ENCODE data around the gene SLC16A13. TPM values are rescaled to one million over a fixed set of nuclear protein-coding genes. Genes with fewer than 3 reads are reported as not detected.
A peak's percentile ranks its signal among the peaks of the same experiment; 100 is the strongest.

The SLC16A13 gene
- total RNA-seq, 1 donor from 2014 or later, result 17.4 TPM

DNA sequence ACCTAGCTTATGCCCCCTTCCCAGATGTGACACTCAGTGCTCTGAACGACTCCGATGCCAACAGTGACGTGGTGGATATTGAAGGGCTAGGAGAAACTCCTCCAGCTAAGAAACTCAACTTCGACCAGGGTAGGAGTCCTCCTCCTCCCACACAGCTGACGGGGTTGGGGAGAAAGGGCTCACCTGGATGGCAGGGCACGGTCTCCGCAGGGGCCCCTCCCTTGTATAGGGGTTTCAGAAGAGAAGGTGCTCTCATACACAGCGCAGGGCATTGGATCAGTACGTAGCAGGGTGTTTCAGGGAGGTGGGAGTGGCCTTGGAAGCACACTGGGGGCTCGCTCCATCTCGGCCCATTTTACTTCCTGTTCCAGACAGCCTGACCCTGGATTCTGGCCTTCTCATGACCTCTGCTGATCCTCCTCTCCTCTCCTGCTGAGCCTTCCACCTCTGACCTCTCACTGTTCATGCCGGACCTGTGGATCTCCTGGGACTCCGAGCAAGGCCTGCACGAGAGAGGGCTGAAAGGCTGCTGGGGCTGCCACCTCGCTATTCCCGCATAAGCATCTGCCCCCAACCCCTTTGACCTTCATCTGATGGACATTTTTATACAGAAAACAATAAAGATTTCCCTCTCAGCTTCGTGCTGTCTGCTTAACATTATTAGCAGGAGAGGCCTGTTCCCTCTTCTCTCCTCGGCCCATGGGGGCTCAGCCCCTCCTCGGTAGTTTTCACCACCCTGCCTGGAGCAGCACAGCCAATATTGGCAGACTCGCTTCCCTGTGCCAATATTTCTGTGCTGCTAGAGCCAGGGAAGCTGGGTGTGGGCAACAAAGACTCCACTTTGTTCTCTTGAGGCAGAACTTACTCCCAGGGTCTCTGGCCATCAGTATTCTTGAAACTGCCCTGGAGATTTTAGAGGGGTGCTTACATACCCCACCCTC, 18.7 kb upstream of the SLC16A13 start:
- no peak for DNase-seq (ENCODE audit: low spot score)
- Mint-ChIP-seq H3K4me3 (ENCODE audit: low read depth) (peak overlapping the region; percentile 92), H3K27ac (peak overlapping the region; percentile 98), H3K27me3 (ENCODE audit: low read depth) (no peaks in the 10 kb centered on the region), H3K4me1 (ENCODE audit: low read depth) (peaks cover 59% of the 10 kb centered on the region), H3K9me3 (no peaks in the 10 kb centered on the region), H3K36me3 (ENCODE audit: low read depth) (peaks cover 39% of the 10 kb centered on the region)
- intact Hi-C loops (cut with micrococcal nuclease), result no loop called here

GRCh38 chr17:7017827-7018200, 18.0 kb upstream of the SLC16A13 start:
- peaks cover 63% of the 10 kb centered on the region for H3K4me1 Mint-ChIP-seq (ENCODE audit: low read depth)
- H3K27ac Mint-ChIP-seq, result peak overlapping the region; percentile 98
- no peaks in the 10 kb centered on the region for H3K27me3 Mint-ChIP-seq (ENCODE audit: low read depth)
- H3K9me3 Mint-ChIP-seq, result no peaks in the 10 kb centered on the region
- H3K36me3 Mint-ChIP-seq (ENCODE audit: low read depth), result peaks cover 39% of the 10 kb centered on the region
- no peak for DNase-seq (ENCODE audit: low spot score)
- intact Hi-C loops (cut with micrococcal nuclease), result no loop called here
- peak overlapping the region; percentile 92 for H3K4me3 Mint-ChIP-seq (ENCODE audit: low read depth)

DNA sequence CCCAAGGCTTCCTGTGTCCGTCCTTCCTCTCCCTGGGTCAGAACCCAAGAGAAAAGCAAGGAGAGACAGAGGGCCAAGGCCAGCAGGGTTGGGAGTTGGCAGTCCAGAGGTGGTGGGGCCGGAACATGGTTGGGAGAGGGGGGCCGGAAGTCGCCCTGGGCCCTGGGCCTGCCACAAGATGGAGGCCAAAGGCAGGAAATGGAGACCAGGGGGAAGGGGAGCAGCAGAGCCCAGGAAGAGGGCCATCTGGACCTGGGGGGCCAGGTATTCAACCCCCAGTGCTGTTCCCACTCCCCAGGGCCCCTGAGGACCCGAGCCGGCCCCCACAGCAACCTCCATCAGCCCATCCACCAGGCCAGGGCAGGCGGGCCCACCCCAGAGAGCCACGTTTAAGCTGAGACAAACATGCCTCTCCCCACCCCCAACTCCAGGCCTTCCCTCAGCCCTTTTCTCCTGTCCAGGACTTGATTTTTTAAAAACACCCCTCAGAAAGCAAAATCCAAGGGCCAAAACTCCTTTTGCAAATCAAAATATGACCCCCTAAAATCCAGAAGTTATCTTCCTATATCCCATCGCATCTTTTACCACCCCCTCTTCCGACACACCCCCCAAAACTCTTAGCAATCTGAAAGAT, 17.4 kb upstream of the SLC16A13 start:
- Mint-ChIP-seq H3K4me3 (ENCODE audit: low read depth) (no peak overlapping the region), H3K27ac (peak overlapping the region; percentile 98)
- intact Hi-C loops (cut with micrococcal nuclease), result no loop called here

GRCh38 chr17:7019367-7019766, 16.4 kb upstream of the SLC16A13 start:
- peaks cover 24% of the 10 kb centered on the region for H3K36me3 Mint-ChIP-seq (ENCODE audit: low read depth)
- no peak overlapping the region for H3K27ac Mint-ChIP-seq
- DNase-seq (ENCODE audit: low spot score), result no peak
- H3K9me3 Mint-ChIP-seq, result no peaks in the 10 kb centered on the region
- no peaks in the 10 kb centered on the region for H3K27me3 Mint-ChIP-seq (ENCODE audit: low read depth)
- no peak overlapping the region for H3K4me3 Mint-ChIP-seq (ENCODE audit: low read depth)
- peaks cover 67% of the 10 kb centered on the region for H3K4me1 Mint-ChIP-seq (ENCODE audit: low read depth)
- intact Hi-C loops (cut with micrococcal nuclease), result no loop called here

More for the DNA sequence above, 17.4 kb upstream of the SLC16A13 start:
- Mint-ChIP-seq H3K36me3 (ENCODE audit: low read depth) (peaks cover 32% of the 10 kb centered on the region), H3K9me3 (no peaks in the 10 kb centered on the region), H3K4me1 (ENCODE audit: low read depth) (peaks cover 67% of the 10 kb centered on the region), H3K27me3 (ENCODE audit: low read depth) (no peaks in the 10 kb centered on the region)
- no peak for DNase-seq (ENCODE audit: low spot score)

DNA sequence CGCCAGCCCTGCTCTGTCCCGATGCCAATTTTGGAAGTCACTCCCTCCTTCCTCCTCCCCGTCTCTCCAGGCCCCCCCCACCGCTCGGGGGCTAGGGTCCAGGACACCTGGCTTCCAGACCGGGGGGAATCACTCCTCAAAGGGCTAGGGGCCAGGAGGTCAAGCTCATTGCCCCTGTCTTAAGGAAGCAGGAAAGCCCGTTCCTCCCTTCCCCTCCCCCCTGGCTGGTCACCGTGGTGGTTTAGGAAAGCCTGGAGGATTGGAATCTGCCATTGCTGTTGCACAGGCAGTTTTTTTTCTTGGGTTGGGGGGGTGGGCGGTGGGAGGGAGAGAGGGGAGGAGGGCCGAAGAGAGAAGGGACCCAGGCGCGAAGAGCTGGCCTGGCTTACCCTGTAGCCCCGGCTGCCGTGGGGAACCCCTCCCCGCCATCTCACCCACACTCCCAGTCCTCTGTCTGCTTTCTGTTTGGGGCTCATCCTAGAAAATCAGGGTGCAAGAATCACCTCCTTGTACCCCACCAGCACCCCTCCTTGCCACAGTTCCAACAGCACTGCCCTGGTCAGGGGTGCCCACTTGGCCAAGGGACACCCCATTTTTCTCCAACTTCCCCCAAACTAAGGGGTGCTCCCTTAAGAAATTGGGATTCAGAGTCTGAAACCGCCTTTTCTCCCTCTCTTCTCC, 15.8 kb upstream of the SLC16A13 start:
- peaks cover 22% of the 10 kb centered on the region for H3K36me3 Mint-ChIP-seq (ENCODE audit: low read depth)
- no peaks in the 10 kb centered on the region for H3K9me3 Mint-ChIP-seq
- DNase-seq (ENCODE audit: low spot score), result no peak
- H3K4me1 Mint-ChIP-seq (ENCODE audit: low read depth), result peaks cover 67% of the 10 kb centered on the region
- no peak overlapping the region for H3K27ac Mint-ChIP-seq
- no peak overlapping the region for H3K4me3 Mint-ChIP-seq (ENCODE audit: low read depth)
- intact Hi-C loops (cut with micrococcal nuclease), result no loop called here
- H3K27me3 Mint-ChIP-seq (ENCODE audit: low read depth), result no peaks in the 10 kb centered on the region

DNA sequence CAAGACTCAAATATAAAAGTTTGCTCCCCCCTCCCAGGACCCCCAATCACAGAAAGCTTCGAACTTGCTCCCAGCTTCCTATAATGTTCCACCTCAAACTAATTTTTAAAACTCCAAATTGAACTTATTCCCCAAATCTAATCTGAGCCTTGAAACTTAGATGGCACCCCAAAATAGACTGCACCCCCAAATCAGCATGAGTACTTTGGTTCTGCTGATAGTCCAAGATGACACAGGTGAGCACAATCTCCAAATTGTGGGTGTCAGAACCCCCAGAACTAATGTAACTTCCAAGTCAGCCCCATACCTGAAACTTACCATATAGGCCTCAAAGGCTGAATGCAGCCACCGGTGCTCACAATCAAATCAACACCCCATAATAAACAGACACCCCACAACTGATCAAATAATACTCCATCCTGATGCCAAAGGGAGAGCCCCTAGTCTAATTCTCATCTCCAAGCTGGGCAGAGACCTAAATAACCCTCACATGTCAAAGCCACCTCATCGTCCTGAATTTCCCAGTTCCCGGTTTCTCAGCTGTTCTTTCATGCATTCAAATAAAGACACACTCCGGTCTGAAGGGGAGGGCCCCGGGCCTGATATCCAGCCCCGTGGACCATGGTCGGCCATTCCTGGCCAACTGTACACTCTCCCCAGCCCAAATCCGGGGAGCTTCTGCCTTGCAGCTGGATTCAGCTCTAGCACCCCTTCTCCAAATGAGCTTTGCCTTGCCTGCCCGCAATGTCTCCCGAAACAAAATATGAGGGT, 14.7 kb upstream of the SLC16A13 start:
- DNase-seq (ENCODE audit: low spot score), result no peak
- peaks cover 17% of the 10 kb centered on the region for H3K36me3 Mint-ChIP-seq (ENCODE audit: low read depth)
- intact Hi-C loops (cut with micrococcal nuclease), result no loop called here
- H3K4me3 Mint-ChIP-seq (ENCODE audit: low read depth), result no peak overlapping the region
- no peaks in the 10 kb centered on the region for H3K9me3 Mint-ChIP-seq
- no peaks in the 10 kb centered on the region for H3K27me3 Mint-ChIP-seq (ENCODE audit: low read depth)
- peaks cover 57% of the 10 kb centered on the region for H3K4me1 Mint-ChIP-seq (ENCODE audit: low read depth)
- no peak overlapping the region for H3K27ac Mint-ChIP-seq

DNA sequence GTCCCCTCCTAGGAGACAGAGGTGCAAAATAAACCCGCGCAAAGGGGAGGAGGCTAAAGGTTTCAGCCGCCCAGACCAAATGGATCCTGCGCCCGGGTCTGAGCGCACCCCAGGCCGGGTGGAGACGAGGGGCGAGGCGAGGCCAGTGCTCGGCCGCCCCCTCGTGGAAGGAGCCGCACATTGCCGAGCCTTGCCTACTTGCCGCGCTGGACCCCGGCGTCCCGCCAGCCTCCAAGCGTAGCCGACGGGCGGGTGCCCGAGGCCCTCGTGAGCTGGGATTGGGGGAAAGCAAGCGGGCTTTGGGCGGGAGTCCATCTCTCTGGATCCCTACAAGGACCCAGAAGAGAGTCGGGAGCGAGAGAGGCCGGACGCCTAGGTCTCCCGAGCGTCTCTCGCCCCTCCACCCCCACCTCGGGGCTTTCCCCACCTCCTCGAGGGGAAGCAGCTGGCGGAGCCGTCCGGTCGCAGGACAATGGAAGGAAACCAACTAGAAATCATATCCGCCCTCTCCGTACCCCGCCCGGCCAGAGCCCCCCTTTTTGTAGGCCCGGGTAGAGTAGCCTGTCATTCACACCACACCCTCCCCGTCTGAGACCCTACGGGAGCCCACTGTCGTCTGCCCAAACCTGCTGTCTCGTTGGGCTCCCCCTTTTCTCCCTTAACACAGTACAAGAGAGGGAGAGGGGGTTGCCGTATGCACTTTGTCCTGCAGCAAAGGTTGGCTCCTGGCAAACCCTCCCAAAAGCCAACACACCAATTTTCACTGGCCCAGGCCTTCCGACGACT, 13.6 kb upstream of the SLC16A13 start:
- Mint-ChIP-seq H3K27ac (peak overlapping the region; percentile 65), H3K27me3 (ENCODE audit: low read depth) (no peaks in the 10 kb centered on the region), H3K4me1 (ENCODE audit: low read depth) (peaks cover 47% of the 10 kb centered on the region), H3K36me3 (ENCODE audit: low read depth) (peaks cover 6% of the 10 kb centered on the region), H3K4me3 (ENCODE audit: low read depth) (peak overlapping the region; percentile 65), H3K9me3 (no peaks in the 10 kb centered on the region)
- DNase-seq (ENCODE audit: low spot score), result peak; percentile 77
- intact Hi-C loops (cut with micrococcal nuclease), result no loop called here

DNA sequence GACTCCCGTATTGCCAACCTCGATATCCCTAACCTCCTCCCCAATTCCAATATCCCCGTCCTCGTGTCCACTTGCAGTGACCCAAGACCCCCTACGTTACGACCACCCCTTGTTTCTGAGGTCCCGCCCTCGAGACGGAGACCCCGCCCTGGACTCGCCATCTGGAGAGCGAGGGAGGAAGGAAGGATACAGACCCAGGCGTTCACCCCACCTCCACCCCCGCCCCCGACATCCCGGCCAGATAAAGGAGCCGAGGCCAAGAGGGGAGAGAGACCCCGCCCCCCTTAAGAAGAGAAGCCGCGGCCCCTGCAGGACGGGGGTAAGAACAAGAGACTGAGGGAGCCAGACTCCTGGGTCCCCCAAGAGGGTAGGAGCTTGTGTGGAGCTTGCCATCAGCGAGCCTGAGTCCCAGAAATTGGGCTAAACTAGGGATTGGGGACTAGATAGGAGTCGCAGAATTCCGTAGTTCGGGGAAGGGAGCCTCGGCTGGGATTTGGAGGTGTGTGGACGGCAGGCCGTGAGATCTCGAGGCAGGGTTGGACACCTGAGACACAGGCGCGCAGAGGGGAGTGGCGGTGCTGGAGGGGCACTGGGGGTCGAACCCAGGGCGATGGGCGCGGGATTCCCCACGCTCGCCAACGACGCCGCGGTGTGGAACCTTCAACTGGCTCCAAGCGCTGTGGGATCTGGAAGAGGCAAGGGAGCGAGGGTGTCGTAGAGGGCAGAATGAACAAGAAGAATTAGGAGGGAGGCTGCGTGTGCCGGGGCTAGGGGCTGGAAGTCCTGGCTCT, 12.8 kb upstream of the SLC16A13 start, which contains the start of gene BCL6B:
Gene BCL6B (plus strand): TSS at position 270 of the 791 bp plus-strand sequence. CDS start 622 bp downstream, outside the sequence.
- H3K27me3 Mint-ChIP-seq (ENCODE audit: low read depth), result no peaks in the 10 kb centered on the region
- no peaks in the 10 kb centered on the region for H3K9me3 Mint-ChIP-seq
- H3K4me1 Mint-ChIP-seq (ENCODE audit: low read depth), result peaks cover 39% of the 10 kb centered on the region
- no peaks in the 10 kb centered on the region for H3K36me3 Mint-ChIP-seq (ENCODE audit: low read depth)
- no peak for DNase-seq (ENCODE audit: low spot score)
- H3K27ac Mint-ChIP-seq, result peak within 1 kb of the TSS; percentile 65
- intact Hi-C loops (cut with micrococcal nuclease), result loop anchor here (1.0 kb wide), 1 partner anchor 8 kb away; no protein-coding TSS in a partner anchor
- H3K4me3 Mint-ChIP-seq (ENCODE audit: low read depth), result peak within 1 kb of the TSS; percentile 65

DNA sequence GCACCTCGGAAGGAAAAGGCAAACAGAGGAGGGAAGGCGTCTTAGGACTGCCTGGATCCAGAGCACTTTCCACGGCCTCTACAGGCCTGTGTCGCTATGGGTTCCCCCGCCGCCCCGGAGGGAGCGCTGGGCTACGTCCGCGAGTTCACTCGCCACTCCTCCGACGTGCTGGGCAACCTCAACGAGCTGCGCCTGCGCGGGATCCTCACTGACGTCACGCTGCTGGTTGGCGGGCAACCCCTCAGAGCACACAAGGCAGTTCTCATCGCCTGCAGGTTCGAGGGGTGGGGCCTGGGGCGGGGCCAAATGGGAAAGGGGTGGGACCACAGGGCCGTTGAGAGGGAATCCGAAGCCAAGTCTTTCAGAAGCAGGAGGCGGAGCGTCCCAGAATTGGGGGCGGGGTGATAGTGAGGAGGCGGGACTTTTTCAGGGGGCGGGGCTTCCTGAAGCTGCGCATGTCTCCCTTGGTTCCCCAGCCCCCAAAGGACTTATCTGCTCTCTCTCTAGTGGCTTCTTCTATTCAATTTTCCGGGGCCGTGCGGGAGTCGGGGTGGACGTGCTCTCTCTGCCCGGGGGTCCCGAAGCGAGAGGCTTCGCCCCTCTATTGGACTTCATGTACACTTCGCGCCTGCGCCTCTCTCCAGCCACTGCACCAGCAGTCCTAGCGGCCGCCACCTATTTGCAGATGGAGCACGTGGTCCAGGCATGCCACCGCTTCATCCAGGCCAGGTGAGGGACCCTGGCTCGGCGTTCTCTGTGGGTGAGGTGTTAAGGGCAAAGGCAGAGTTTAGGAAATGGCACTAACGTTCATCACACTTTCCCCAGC, 12.0 kb upstream of the SLC16A13 start:
- Mint-ChIP-seq H3K27me3 (ENCODE audit: low read depth) (no peaks in the 10 kb centered on the region), H3K27ac (peak overlapping the region; percentile 65), H3K4me3 (ENCODE audit: low read depth) (peak overlapping the region; percentile 65), H3K9me3 (no peaks in the 10 kb centered on the region), H3K4me1 (ENCODE audit: low read depth) (peaks cover 35% of the 10 kb centered on the region), H3K36me3 (ENCODE audit: low read depth) (no peaks in the 10 kb centered on the region)
- DNase-seq (ENCODE audit: low spot score), result peak; percentile 93
- intact Hi-C loops (cut with micrococcal nuclease), result loop anchor here (1.0 kb wide), 1 partner anchor 8 kb away; no protein-coding TSS in a partner anchor

DNA sequence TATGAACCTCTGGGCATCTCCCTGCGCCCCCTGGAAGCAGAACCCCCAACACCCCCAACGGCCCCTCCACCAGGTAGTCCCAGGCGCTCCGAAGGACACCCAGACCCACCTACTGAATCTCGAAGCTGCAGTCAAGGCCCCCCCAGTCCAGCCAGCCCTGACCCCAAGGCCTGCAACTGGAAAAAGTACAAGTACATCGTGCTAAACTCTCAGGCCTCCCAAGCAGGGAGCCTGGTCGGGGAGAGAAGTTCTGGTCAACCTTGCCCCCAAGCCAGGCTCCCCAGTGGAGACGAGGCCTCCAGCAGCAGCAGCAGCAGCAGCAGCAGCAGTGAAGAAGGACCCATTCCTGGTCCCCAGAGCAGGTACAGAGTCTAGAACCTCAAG, 11.4 kb upstream of the SLC16A13 start:
- Mint-ChIP-seq H3K27me3 (ENCODE audit: low read depth) (no peaks in the 10 kb centered on the region), H3K36me3 (ENCODE audit: low read depth) (peaks cover 4% of the 10 kb centered on the region), H3K9me3 (peaks cover 3% of the 10 kb centered on the region), H3K27ac (no peak overlapping the region), H3K4me1 (ENCODE audit: low read depth) (peaks cover 40% of the 10 kb centered on the region), H3K4me3 (ENCODE audit: low read depth) (no peak overlapping the region)
- no peak for DNase-seq (ENCODE audit: low spot score)
- intact Hi-C loops (cut with micrococcal nuclease), result no loop called here
